WTC11 (cell line): ENCODE measurements around the gene CLPTM1L. TPM values are rescaled to one million over a fixed set of nuclear protein-coding genes. Genes with fewer than 3 reads are reported as not detected.
"Not testable (repeated sequence)": the region's sequence is repeated elsewhere in the genome, so short reads cannot be mapped to it uniquely, and the experiment has no call there.

ENCODE experiments used
- ATAC-seq: fragments of 200-7000 bp; cut with Tn5 transposase; 2 replicates; pipeline ENCODE4 v1.10.0; 2021; ENCODE audit warnings: mild to moderate bottlenecking, moderate library complexity
- CTCF ChIA-PET: fragments of 300-600 bp; sonication (Branson Sonifier 250); formaldehyde crosslinking; loops from one replicate; lab custom pipeline; 2021; ENCODE audit warnings: antibody characterized with exemption; lab: Charles Lee
- POLR2A ChIA-PET: fragments of 350-600 bp; sonication (Branson Sonifier 250); formaldehyde crosslinking; loops from one replicate; lab custom pipeline; 2021; ENCODE audit warnings: antibody characterized with exemption; lab: Charles Lee
- DNase-seq: peaks from one replicate; pipeline ENCODE4 v3.0.0; 2021; ENCODE audit warnings: low spot score
- H3K27ac Mint-ChIP-seq: 2 replicates; pipeline ENCODE4 v1.8.0; 2021; ENCODE audit warnings: mixed read lengths
- H3K27me3 Mint-ChIP-seq: 2 replicates; pipeline ENCODE4 v1.8.0; 2021; ENCODE audit warnings: low read depth, mild to moderate bottlenecking, moderate library complexity, mixed read lengths
- H3K36me3 Mint-ChIP-seq: 2 replicates; pipeline ENCODE4 v1.8.0; 2021; ENCODE audit warnings: mixed read lengths
- H3K4me1 Mint-ChIP-seq: 2 replicates; pipeline ENCODE4 v1.8.0; 2022; ENCODE audit warnings: mixed read lengths
- H3K4me3 Mint-ChIP-seq: 2 replicates; pipeline ENCODE4 v1.8.0; 2021; ENCODE audit warnings: mild to moderate bottlenecking, moderate library complexity, mixed read lengths
- H3K9me3 Mint-ChIP-seq: 2 replicates; pipeline ENCODE4 v1.8.0; 2021; ENCODE audit warnings: mixed read lengths
- ARID4B ChIP-seq: sonication (generic); formaldehyde crosslinking; IDR thresholded peaks from 2 replicates; pipeline ENCODE4 v1.8.0; 2023; ENCODE audit warnings: missing genetic modification reagents, mild to moderate bottlenecking, borderline replicate concordance
- CBFB ChIP-seq: sonication (generic); formaldehyde crosslinking; IDR thresholded peaks from 2 replicates; pipeline ENCODE4 v1.8.1; 2022; ENCODE audit warnings: mild to moderate bottlenecking, low read depth, missing genetic modification reagents
- ELF4 ChIP-seq: sonication (generic); formaldehyde crosslinking; IDR thresholded peaks from 2 replicates; pipeline ENCODE4 v1.8.1; 2022; ENCODE audit warnings: low read depth, mild to moderate bottlenecking, moderate library complexity, missing genetic modification reagents
- EMX1 ChIP-seq: fragments of 250-450 bp; sonication (Bioruptor Pico); IDR thresholded peaks from 2 replicates; pipeline ENCODE4 v1.8.0; 2021; ENCODE audit warnings: mild to moderate bottlenecking
- FOXJ3 ChIP-seq: sonication (generic); formaldehyde crosslinking; IDR thresholded peaks from 2 replicates; pipeline ENCODE4 v1.9.0; 2021; ENCODE audit warnings: missing genetic modification reagents, mild to moderate bottlenecking, borderline replicate concordance
- GABPB1 ChIP-seq: sonication (generic); formaldehyde crosslinking; IDR thresholded peaks from 2 replicates; pipeline ENCODE4 v1.8.1; 2023; ENCODE audit warnings: mild to moderate bottlenecking, missing genetic modification reagents
- GRHL2 ChIP-seq: fragments of 250-450 bp; sonication (Bioruptor Pico); IDR thresholded peaks from 2 replicates; pipeline ENCODE4 v1.8.0; 2022; ENCODE audit warnings: mild to moderate bottlenecking, moderate library complexity; ENCODE audit not compliant: insufficient replicate concordance, severe bottlenecking
- GTF2I ChIP-seq: fragments of 250-450 bp; sonication (Bioruptor Pico); conservative IDR thresholded peaks from 2 replicates; pipeline ENCODE4 v1.4.0; 2021; ENCODE audit warnings: mild to moderate bottlenecking
- KAT7 ChIP-seq: sonication (generic); formaldehyde crosslinking; IDR thresholded peaks from 2 replicates; pipeline ENCODE4 v1.8.1; 2023; ENCODE audit warnings: missing genetic modification reagents, mild to moderate bottlenecking, borderline replicate concordance
- MLX ChIP-seq: sonication (generic); formaldehyde crosslinking; IDR thresholded peaks from 2 replicates; pipeline ENCODE4 v1.8.1; 2023; ENCODE audit warnings: mild to moderate bottlenecking, missing genetic modification reagents, moderate library complexity
- MYBL2 ChIP-seq: sonication (generic); formaldehyde crosslinking; IDR thresholded peaks from 2 replicates; pipeline ENCODE4 v1.8.1; 2023; ENCODE audit warnings: mild to moderate bottlenecking, moderate library complexity, missing genetic modification reagents
- NR1H2 ChIP-seq: sonication (generic); formaldehyde crosslinking; IDR thresholded peaks from 2 replicates; pipeline ENCODE4 v1.9.0; 2021; ENCODE audit warnings: mild to moderate bottlenecking, moderate library complexity, missing genetic modification reagents
- RELA ChIP-seq: sonication (generic); formaldehyde crosslinking; IDR thresholded peaks from 2 replicates; pipeline ENCODE4 v1.8.1; 2022; ENCODE audit warnings: missing genetic modification reagents, mild to moderate bottlenecking, borderline replicate concordance
- SMAD3 ChIP-seq: sonication (generic); formaldehyde crosslinking; IDR thresholded peaks from 2 replicates; pipeline ENCODE4 v1.8.0; 2022; ENCODE audit warnings: missing genetic modification reagents, mild to moderate bottlenecking, borderline replicate concordance
- SP1 ChIP-seq: sonication (generic); formaldehyde crosslinking; conservative IDR thresholded peaks from 2 replicates; pipeline ENCODE4 v1.8.1; 2022; ENCODE audit warnings: missing genetic modification reagents
- TP53 ChIP-seq: sonication (generic); formaldehyde crosslinking; IDR thresholded peaks from 2 replicates; pipeline ENCODE4 v1.8.1; 2023; ENCODE audit warnings: mild to moderate bottlenecking, missing genetic modification reagents
- ZBTB21 ChIP-seq: sonication (generic); formaldehyde crosslinking; IDR thresholded peaks from 2 replicates; pipeline ENCODE4 v1.8.1; 2023; ENCODE audit warnings: mild to moderate bottlenecking, missing genetic modification reagents, borderline replicate concordance
- ZNF232 ChIP-seq: sonication (generic); formaldehyde crosslinking; IDR thresholded peaks from 2 replicates; pipeline ENCODE4 v1.8.0; 2022; ENCODE audit warnings: mild to moderate bottlenecking, missing genetic modification reagents
- ZNF263 ChIP-seq: sonication (generic); formaldehyde crosslinking; IDR thresholded peaks from 2 replicates; pipeline ENCODE4 v1.8.1; 2022; ENCODE audit warnings: low read depth, mild to moderate bottlenecking, moderate library complexity, missing genetic modification reagents
- total RNA-seq: library from RNA; stranded (reverse); gene quantifications from 3 replicates; pipeline ENCODE4 v1.2.3, GENCODE V29; 2021
- TF ChIP-seq, protein P1 (sequence below): fragments of 250-450 bp; sonication (Bioruptor Pico); IDR thresholded peaks from 2 replicates; pipeline ENCODE4 v1.9.0; 2021; ENCODE audit warnings: moderate library complexity, mild to moderate bottlenecking, inconsistent platforms, borderline replicate concordance
- TF ChIP-seq, protein P2 (sequence below): sonication (generic); formaldehyde crosslinking; IDR thresholded peaks from 2 replicates; pipeline ENCODE4 v1.8.0; 2023; ENCODE audit warnings: missing genetic modification reagents
- TF ChIP-seq, protein P3 (sequence below): sonication (generic); formaldehyde crosslinking; IDR thresholded peaks from 2 replicates; pipeline ENCODE4 v1.8.0; 2022; ENCODE audit warnings: mild to moderate bottlenecking, missing genetic modification reagents

Gene CLPTM1L
- total RNA-seq, 1 experiment from 2014 or later: 92.8 TPM

GRCh38 chr5:1277331-1277730 is 67.6 kb downstream of the CLPTM1L start (continued):
- TF ChIP-seq, protein P1, sequence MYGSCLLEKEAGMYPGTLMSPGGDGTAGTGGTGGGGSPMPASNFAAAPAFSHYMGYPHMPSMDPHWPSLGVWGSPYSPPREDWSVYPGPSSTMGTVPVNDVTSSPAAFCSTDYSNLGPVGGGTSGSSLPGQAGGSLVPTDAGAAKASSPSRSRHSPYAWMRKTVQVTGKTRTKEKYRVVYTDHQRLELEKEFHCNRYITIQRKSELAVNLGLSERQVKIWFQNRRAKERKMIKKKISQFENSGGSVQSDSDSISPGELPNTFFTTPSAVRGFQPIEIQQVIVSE (CRISPR knock-in tag): no peak
- TF ChIP-seq GRHL2 (CRISPR knock-in tag): no peak
- TF ChIP-seq EMX1 (CRISPR knock-in tag): no peak
- no peak for TF ChIP-seq ZBTB21 (CRISPR knock-in tag)
- TF ChIP-seq MLX: no peak
- TF ChIP-seq KAT7 (CRISPR knock-in tag): no peak
- no peak for TF ChIP-seq TP53 (CRISPR knock-in tag)

DNA sequence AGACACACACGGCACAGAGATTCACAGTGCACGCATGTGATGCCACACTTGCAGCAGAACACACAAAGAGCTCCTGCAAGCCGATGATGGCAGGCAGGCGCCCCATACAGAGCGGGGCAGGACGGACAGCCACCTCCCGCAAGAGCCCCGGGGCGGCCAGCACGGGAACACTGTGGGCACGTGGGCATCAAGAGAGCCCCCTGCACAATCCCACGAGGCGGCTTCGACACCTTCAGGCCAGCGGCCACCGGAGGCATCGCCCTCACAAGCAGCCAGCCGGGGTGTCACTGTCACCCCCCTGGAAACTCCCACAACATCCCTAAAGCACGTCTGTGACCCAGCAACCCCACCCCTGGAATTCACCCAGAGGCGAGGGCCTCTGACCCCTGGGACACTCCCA is 68.0 kb downstream of the CLPTM1L start:
- H3K9me3 Mint-ChIP-seq: no peaks in the 10 kb centered on the region
- ATAC-seq: no peak
- H3K27me3 Mint-ChIP-seq: no peaks in the 10 kb centered on the region
- no peak for TF ChIP-seq GTF2I
- no peak for TF ChIP-seq SP1 (CRISPR knock-in tag)
- TF ChIP-seq, protein P2, sequence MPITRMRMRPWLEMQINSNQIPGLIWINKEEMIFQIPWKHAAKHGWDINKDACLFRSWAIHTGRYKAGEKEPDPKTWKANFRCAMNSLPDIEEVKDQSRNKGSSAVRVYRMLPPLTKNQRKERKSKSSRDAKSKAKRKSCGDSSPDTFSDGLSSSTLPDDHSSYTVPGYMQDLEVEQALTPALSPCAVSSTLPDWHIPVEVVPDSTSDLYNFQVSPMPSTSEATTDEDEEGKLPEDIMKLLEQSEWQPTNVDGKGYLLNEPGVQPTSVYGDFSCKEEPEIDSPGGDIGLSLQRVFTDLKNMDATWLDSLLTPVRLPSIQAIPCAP (CRISPR knock-in tag): no peak
- no peak for TF ChIP-seq FOXJ3
- TF ChIP-seq CBFB (CRISPR knock-in tag): no peak
- TF ChIP-seq ELF4 (CRISPR knock-in tag): no peak
- ChIA-PET POLR2A (no interaction called here), CTCF (no interaction called here)
- peaks cover 28% of the 10 kb centered on the region for H3K36me3 Mint-ChIP-seq
- no peak for DNase-seq
- H3K4me3 Mint-ChIP-seq: no peak overlapping the region
- H3K27ac Mint-ChIP-seq: no peak overlapping the region
- H3K4me1 Mint-ChIP-seq: no peaks in the 10 kb centered on the region

GRCh38 chr5:1275397-1276391 is 69.2 kb downstream of the CLPTM1L start:
- H3K9me3 Mint-ChIP-seq, H3K27me3 Mint-ChIP-seq, H3K4me1 Mint-ChIP-seq, H3K4me3 Mint-ChIP-seq, CTCF ChIA-PET, ATAC-seq, DNase-seq, H3K27ac Mint-ChIP-seq: not testable (repeated sequence)
- POLR2A ChIA-PET: interaction anchor here (0.7 kb wide), 1 partner anchor 229 kb away, joined by 3 read pairs; no protein-coding TSS in a partner anchor
- H3K36me3 Mint-ChIP-seq: peaks cover 33% of the 10 kb centered on the region

- Mint-ChIP-seq H3K4me1 (no peaks in the 10 kb centered on the region), H3K4me3 (no peak overlapping the region), H3K9me3 (no peaks in the 10 kb centered on the region), H3K27ac (peak overlapping the region; percentile 38; the same call in 1 of the 2 replicates), H3K36me3 (peaks cover 40% of the 10 kb centered on the region), H3K27me3 (no peaks in the 10 kb centered on the region)
- POLR2A ChIA-PET: interaction anchor here (0.7 kb wide), 1 partner anchor 230 kb away, joined by 3 read pairs; no protein-coding TSS in a partner anchor
- DNase-seq: no peak
- CTCF ChIA-PET: no interaction called here
- no peak for ATAC-seq
- TF ChIP-seq RELA (CRISPR knock-in tag) (no peak), KAT7 (CRISPR knock-in tag) (no peak), EMX1 (CRISPR knock-in tag) (no peak), GABPB1 (CRISPR knock-in tag) (no peak), ARID4B (CRISPR knock-in tag) (no peak), ZNF232 (CRISPR knock-in tag) (no peak), MYBL2 (CRISPR knock-in tag) (no peak), SP1 (CRISPR knock-in tag) (no peak), ZNF263 (CRISPR knock-in tag) (no peak), NR1H2 (CRISPR knock-in tag) (no peak), SMAD3 (CRISPR knock-in tag) (no peak)
- TF ChIP-seq, protein P3, sequence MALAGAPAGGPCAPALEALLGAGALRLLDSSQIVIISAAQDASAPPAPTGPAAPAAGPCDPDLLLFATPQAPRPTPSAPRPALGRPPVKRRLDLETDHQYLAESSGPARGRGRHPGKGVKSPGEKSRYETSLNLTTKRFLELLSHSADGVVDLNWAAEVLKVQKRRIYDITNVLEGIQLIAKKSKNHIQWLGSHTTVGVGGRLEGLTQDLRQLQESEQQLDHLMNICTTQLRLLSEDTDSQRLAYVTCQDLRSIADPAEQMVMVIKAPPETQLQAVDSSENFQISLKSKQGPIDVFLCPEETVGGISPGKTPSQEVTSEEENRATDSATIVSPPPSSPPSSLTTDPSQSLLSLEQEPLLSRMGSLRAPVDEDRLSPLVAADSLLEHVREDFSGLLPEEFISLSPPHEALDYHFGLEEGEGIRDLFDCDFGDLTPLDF (CRISPR knock-in tag): no peak
Observed at GRCh38 chr5:1274471-1274870, 70.4 kb downstream of the CLPTM1L start.
